ENCODE measurements around the gene HNF1A.
A peak's percentile ranks its signal among the peaks of the same experiment; 100 is the strongest.

HNF1A gene

DNA sequence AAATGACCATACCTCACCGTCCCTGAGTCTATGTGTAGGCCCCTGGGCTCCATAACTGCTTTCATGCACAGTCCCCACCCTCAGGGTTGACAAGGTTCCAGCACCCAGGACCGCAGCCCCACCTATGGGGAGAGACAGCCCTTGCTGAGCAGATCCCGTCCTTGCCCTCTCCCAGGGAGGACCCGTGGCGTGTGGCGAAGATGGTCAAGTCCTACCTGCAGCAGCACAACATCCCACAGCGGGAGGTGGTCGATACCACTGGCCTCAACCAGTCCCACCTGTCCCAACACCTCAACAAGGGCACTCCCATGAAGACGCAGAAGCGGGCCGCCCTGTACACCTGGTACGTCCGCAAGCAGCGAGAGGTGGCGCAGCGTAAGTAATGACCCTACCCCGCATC lies 10.3 kb downstream of the HNF1A start:
- DNase-seq (ENCODE audit: low read depth), result no peak

DNA sequence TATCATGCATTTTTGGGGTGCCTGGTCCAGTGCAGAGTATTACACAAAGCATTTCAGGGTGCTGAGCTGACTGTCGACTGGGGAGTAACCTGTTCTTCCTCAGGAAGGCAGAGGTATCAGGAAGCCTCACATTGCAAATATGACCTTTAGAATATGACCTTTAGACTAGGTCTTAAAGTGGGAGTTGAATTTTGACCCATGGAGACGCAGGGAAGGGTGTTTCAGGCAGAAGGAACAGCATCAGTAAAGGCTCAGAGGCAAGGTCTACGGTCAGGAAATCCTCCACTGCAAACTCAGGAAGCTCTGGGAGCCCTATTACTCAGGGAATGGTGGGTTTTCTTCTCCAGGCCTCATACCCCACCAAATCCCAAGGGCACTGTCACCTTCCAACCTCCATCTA lies 11.3 kb downstream of the HNF1A start:
- DNase-seq (ENCODE audit: low read depth), result no peak

DNA sequence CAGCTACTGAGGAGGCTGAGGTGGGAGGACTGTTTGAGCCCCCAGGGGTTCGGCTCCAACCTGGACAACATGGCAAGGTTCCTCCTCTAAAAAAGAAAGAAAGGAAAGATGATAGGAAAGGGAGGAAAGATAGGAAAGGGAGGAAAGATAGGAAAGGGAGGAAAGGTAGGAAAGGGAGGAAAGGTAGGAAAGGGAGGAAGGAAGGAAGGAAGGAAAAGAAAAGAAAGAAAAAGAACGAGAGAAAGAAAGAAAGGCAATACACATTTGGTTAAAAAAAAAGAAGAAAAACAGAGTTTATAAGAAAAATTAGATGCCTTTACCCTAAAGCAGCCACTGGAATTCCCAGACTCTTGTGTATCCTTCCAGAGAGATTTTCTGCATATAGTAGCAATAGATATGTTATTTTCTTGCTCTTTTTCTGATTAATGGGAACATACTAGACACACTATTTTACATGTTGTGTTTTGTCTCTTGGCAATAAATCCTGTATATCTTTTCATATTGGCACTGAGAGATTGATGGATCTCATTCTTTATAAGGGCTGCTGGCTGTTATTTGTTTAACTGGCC lies 12.2 kb downstream of the HNF1A start:
- DNase-seq (ENCODE audit: low read depth), result no peak

DNA sequence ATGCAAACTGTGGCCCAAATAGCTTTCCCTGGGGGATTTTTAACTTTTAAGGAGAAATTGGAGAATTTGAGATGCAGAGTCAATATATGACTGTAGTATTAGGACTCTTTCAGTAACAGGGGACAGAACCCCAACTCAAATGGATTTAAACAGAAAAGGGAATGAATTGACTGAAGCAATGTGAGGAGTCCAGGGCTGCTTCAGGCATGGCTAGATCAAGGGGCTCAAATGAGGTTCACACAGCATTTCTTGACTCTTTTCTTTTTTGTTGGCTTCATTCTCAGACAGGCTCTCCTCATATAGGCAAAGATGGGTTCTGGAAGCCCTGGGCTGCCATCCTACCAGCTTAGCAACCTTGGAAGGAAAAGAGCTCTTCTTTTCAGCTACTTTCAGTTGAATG lies 13.6 kb downstream of the HNF1A start:
- no peak for DNase-seq (ENCODE audit: low read depth)

DNA sequence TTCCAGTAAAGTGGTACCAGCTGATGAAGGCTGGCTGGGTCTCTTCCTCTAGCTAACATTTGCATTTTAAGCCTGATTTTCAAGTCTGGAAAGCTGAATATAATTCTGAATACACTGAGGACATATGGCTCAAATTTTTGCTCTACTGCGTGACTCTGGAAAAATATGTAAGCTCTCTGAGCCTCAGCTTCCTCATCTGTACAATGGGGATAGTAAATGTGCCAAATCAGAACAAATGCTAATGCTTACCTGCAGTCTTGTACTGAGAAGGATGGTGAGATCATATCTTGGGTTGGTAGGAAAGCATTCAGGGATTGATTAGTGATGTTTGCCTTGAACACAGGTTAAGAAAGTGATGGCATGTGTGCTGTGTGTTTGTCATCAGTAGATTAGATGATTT lies 14.6 kb downstream of the HNF1A start:
- no peak for DNase-seq (ENCODE audit: low read depth)

DNA sequence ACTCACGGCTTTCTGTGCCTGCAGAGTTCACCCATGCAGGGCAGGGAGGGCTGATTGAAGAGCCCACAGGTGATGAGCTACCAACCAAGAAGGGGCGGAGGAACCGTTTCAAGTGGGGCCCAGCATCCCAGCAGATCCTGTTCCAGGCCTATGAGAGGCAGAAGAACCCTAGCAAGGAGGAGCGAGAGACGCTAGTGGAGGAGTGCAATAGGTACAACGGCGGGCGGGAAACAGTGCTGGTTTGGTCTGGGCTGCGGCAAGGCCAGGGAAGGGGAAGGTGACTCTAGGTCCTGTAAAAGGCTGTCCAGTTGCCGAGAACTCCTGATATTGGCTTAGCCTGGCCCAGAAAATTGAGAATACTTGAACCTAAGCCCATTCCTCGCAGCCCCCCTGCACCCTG lies 15.2 kb downstream of the HNF1A start:
- no peak for DNase-seq (ENCODE audit: low read depth)

DNA sequence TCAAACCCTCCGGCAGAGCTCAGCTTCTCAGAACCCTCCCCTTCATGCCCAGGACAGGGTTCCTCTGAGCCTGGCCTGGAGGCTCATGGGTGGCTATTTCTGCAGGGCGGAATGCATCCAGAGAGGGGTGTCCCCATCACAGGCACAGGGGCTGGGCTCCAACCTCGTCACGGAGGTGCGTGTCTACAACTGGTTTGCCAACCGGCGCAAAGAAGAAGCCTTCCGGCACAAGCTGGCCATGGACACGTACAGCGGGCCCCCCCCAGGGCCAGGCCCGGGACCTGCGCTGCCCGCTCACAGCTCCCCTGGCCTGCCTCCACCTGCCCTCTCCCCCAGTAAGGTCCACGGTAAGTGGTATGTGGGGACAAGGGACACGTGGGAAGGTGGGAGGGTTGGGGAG lies 15.7 kb downstream of the HNF1A start:
- no peak for DNase-seq (ENCODE audit: low read depth)

DNA sequence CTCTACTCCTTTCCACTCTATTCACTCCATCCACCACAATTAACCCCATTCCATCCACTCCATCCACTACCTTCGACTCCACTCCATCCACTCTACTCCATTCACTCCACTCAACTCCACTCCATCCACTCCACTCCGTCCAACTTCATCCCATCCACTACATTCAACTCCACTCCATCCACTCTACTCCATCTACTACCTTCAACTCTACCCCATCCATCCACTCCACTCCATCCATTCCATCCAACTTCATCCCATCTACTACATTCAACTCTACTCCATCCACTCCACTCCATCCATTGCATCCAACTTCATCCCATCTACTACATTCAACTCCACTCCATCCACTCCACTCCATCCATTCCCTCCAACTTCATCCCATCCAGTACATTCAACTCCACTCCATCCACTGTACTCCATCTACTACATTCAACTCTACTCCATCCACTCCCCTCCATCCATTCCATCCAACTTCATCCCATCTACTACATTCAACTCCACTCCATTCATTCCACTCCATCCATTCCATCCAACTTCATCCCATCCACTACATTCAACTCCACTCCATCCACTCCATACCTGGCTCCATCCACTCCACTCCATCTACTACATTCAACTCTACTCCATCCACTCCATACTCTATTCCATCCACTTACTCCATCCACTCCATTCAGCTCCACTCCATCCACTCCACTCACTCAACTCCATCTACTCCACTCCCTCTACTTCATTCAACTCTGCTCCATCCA lies 16.4 kb downstream of the HNF1A start:
- DNase-seq (ENCODE audit: low read depth), result no peak

DNA sequence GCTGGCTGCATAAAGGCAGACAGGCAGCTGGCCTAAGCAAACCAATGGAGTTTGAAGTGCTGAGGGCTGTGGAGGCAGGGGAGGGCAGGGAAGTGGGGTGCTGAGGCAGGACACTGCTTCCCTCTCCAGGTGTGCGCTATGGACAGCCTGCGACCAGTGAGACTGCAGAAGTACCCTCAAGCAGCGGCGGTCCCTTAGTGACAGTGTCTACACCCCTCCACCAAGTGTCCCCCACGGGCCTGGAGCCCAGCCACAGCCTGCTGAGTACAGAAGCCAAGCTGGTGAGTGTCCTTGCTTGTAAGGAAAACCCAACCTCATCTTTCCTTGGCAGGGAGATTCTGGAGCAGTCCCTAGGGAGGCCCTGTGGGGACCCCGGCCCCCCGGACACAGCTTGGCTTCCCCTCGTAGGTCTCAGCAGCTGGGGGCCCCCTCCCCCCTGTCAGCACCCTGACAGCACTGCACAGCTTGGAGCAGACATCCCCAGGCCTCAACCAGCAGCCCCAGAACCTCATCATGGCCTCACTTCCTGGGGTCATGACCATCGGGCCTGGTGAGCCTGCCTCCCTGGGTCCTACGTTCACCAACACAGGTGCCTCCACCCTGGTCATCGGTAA lies 17.9 kb downstream of the HNF1A start:
- DNase-seq (ENCODE audit: low read depth), result no peak

DNA sequence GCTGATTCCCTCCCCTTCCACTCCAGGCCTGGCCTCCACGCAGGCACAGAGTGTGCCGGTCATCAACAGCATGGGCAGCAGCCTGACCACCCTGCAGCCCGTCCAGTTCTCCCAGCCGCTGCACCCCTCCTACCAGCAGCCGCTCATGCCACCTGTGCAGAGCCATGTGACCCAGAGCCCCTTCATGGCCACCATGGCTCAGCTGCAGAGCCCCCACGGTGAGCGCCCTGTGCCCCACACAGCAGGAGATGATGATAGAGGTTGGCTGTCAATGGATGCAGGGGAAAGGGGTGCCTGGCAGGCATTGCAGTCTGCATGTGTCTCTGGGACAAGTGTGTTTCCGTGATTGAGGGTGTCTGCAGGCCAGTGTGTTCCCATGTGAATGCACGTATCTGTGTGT lies 19.1 kb downstream of the HNF1A start:
- DNase-seq (ENCODE audit: low read depth), result no peak

DNA sequence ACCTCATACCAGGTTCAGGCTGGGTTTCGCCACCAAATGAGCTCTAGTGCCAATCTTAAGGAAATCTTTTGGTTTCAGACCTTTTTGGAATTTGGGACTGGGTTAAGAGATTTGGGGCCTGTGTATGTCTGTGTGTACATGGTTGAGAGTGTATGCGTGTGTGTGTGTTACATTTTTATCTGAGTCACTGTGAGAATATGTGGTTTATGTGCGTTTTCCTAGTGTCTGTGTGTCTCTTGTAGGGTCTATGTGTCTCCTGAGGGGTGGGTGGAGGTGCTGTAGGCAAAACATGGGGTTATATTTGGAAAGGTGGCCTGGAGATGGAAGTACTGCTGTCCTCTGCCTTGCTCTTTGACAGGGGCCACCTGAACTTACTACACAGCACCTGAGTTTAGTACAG lies 20.1 kb downstream of the HNF1A start:
- DNase-seq (ENCODE audit: low read depth), result no peak

DNA sequence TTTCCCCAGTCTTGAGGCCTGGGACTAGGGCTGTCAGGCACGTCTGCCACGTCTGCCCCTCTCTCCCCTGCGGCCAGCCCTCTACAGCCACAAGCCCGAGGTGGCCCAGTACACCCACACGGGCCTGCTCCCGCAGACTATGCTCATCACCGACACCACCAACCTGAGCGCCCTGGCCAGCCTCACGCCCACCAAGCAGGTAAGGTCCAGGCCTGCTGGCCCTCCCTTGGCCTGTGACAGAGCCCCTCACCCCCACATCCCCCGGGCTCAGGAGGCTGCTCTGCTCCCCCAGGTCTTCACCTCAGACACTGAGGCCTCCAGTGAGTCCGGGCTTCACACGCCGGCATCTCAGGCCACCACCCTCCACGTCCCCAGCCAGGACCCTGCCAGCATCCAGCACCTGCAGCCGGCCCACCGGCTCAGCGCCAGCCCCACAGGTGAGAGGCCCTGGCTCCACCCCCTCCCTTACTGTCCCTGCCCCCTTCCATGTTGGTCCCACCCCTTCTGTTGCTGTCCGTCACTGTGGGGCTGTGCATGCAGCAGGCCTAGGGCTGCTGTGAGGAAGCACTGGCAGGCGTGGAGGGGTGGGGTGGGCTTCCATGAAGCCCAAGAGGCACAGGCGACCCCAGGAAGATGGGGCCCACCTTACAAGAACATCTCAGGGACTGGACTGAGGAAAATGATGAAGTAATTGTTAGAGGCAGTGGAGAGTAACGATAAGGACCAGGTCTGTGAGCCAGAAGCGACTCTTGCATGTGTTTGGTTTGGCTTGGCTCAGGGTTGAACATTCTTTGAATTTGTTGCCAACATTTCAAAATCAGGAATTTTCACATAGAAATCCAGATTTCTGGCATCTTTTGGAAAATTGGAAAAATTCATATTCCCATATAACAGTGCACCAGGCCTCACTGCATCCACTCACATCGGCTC lies 21.1 kb downstream of the HNF1A start:
- no peak for DNase-seq (ENCODE audit: low read depth)

DNA sequence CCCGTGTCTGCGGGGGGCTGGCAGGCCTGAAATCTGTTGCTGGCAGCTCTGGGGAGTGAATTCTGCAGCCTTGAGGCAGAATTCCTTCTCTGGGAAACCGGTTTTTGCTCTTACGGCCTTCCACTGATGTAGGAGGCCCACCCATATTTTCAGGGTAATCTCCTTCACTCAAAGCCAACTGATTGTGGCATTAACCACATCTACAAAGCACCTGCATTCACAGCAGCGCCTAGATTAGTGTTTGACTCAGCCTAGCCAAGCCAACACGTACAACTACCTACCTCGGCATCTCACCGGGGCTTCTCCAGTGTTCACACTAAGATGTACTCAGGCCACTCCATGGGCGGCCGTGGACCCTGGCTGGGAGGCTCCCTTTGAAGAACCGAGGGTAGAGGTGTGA lies 22.2 kb downstream of the HNF1A start:
- no peak for DNase-seq (ENCODE audit: low read depth)

DNA sequence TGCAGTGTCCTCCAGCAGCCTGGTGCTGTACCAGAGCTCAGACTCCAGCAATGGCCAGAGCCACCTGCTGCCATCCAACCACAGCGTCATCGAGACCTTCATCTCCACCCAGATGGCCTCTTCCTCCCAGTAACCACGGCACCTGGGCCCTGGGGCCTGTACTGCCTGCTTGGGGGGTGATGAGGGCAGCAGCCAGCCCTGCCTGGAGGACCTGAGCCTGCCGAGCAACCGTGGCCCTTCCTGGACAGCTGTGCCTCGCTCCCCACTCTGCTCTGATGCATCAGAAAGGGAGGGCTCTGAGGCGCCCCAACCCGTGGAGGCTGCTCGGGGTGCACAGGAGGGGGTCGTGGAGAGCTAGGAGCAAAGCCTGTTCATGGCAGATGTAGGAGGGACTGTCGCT lies 22.7 kb downstream of the HNF1A start:
- no peak for DNase-seq (ENCODE audit: low read depth)

DNA sequence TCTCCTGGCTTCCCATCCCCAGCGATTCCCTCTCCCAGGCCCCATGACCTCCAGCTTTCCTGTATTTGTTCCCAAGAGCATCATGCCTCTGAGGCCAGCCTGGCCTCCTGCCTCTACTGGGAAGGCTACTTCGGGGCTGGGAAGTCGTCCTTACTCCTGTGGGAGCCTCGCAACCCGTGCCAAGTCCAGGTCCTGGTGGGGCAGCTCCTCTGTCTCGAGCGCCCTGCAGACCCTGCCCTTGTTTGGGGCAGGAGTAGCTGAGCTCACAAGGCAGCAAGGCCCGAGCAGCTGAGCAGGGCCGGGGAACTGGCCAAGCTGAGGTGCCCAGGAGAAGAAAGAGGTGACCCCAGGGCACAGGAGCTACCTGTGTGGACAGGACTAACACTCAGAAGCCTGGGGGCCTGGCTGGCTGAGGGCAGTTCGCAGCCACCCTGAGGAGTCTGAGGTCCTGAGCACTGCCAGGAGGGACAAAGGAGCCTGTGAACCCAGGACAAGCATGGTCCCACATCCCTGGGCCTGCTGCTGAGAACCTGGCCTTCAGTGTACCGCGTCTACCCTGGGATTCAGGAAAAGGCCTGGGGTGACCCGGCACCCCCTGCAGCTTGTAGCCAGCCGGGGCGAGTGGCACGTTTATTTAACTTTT lies 23.6 kb downstream of the HNF1A start:
- DNase-seq (ENCODE audit: low read depth), result no peak

DNA sequence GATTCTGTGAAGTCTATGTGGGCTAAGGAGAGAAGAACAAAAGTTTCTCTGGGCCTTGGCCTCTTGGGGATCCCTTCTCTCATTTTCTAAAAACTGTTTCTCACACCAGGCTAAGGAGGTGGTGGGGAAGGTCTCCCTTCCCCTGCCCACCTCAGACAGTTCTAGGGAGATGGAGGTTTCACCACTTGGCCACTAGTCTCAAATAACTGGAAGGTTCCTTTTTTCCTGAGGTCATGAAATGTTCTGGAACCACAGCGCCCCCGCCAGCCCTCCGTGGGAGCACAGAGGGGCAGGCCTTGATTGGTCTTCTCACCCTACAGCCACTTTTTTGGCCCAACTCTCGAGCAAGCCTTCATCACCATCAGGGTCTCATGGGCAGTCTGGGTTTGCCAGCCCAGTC lies 25.3 kb downstream of the HNF1A start:
- DNase-seq (ENCODE audit: low read depth), result no peak

DNA sequence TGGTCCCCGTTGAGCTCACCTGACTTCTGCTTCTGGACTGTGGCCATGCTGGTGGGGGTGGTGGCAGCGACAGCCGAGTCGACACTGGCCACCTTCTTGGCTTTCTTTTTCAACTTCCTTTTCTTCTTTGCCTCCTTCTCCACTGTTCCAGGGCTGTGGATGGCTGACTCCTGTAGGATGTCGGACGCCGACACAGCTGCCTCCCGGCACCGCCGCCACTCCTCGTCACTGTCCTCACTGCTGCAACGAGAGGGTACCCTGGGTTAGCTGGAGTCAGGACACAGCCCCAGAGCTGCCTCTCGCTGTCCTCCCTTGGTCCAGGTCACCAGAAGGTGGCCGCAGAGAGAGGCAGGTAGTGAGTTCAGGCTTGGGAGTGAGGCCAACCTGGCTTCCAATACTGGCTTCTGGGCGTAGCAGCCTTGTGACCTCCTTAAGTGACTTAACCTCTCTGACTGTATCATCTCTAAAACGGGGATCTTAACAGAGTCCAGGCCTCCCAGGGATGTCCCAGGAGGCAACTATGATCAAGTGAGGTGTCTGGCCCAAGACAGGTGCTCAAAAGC lies 26.0 kb downstream of the HNF1A start:
- no peak for DNase-seq (ENCODE audit: low read depth)

DNA sequence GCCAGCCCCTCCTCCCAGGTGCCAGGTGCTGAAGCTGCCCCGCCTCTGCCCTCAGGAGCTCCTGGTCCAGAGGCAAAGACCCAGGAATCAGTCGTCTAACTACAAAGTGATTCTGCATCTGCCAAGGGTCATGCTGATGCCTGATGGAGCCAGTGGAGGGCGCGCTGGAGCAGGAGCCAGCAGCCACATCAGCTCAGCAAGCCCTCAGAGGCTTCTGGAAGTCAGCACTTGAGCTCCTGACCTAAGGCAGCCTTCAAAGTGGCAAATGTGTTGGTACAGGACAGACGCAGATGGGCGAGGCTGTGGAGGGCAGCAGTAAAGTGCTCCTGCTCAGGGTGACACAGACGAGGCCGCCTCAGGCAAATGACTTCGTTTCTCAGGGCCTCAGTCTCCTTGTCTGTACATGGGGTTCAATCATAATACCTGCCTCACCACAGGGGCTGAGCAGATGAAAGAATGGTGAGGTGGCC lies 27.0 kb downstream of the HNF1A start:
- peak; percentile 6 for DNase-seq (ENCODE audit: low read depth)

DNA sequence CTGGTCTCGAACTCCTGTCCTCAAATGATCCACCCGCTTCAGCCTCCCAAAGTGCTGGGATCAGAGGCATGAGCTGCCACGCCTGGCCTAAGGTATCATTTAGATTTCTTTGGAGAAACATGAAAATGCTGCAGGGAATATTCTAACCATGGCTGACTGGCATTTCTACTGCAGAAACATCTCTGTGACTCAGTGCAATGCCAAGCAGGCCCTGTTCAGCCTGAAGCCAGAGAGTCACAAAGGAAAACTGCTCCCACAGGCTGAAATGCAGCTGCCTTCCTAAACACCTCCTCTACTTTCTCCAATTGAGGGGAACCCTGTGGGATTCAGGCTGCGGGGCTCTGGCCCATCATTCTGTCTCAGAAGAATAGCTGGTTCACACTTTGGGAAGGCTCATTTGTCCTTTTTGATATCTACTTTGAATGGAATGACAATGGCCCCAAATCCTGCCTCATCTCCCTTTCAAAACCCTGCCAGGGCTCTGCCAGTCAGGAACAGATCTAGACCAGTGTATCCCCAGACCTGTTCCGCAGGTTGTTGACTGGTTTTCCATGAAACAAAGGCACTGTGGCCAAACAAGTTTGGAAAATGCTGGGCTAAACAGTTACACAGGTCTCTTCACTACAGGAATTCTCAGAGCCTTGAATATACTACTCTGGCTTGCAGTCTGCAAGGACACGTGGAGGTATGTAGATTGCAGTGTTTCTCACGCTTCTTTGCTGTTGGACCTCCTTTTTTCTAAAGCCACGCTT lies 30.2 kb downstream of the HNF1A start:
- DNase-seq (ENCODE audit: low read depth), result no peak

DNA sequence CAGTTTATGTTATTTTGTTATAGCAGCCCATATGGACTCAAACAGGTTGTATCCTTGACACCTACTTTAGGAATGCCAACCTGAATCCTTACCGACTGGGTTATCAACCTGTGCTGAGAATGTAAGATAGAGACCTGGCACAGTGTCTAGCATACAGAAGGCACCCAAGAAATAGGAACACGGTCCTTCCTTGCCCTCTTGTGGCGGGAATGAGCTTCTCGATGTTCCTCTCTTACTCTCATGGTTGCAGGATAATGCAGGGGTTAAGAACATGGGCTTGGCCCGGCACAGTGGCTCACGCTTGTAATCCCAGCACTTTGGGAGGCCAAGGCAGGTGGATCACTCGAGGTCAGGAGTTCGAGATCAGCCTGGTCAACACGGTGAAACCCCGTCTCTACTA lies 31.4 kb downstream of the HNF1A start:
- no peak for DNase-seq (ENCODE audit: low read depth)

DNA sequence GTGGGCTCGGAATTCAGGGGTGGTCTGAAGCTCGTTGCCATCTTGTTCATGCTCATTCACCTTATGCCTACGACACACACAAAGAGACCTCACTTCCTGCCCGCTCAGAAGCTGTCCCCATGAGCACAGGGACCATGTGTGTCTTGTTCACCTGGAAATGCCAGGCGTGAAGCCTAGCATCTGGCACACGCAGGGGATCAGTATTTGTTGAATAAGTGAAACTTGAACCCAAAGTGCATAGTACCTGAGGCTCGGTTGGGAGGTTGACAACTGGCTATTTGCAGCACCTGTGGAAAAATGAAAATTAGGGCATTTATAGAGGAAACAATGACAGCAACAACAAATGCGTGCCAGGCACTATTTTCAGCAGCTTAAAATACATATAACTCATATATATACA lies 32.5 kb downstream of the HNF1A start:
- no peak for DNase-seq (ENCODE audit: low read depth)
